Body of pancreas (tissue), 4 donors: ENCODE measurements around the gene LCN15.

Experiments
- POLR2A ChIP-seq, 3 donors: fragments of 450-650 bp; IDR thresholded peaks; one replicate each; pipeline ENCODE4 v1.6.1; 2016; ENCODE audit warnings: antibody characterized with exemption in 3 of 3, mild to moderate bottlenecking in 2 of 3
- TF ChIP-seq, protein P1 (sequence below), 7 experiments: fragments of 450-650 bp in 4 of 7; fragments of 200-600 bp in 3 of 7; sonication (generic) in 3 of 7; IDR thresholded peaks; one replicate each; pipeline ENCODE4 v1.5.1; 2016 to 2019; ENCODE audit warnings: antibody characterized with exemption in 7 of 7

GRCh38 chr9:136751244-136751643 lies 13.1 kb downstream of the LCN15 start:
- TF ChIP-seq, protein P1, sequence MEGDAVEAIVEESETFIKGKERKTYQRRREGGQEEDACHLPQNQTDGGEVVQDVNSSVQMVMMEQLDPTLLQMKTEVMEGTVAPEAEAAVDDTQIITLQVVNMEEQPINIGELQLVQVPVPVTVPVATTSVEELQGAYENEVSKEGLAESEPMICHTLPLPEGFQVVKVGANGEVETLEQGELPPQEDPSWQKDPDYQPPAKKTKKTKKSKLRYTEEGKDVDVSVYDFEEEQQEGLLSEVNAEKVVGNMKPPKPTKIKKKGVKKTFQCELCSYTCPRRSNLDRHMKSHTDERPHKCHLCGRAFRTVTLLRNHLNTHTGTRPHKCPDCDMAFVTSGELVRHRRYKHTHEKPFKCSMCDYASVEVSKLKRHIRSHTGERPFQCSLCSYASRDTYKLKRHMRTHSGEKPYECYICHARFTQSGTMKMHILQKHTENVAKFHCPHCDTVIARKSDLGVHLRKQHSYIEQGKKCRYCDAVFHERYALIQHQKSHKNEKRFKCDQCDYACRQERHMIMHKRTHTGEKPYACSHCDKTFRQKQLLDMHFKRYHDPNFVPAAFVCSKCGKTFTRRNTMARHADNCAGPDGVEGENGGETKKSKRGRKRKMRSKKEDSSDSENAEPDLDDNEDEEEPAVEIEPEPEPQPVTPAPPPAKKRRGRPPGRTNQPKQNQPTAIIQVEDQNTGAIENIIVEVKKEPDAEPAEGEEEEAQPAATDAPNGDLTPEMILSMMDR (IDR thresholded peaks at IDR 0.05) = no peak
- no peak for TF ChIP-seq POLR2A (IDR thresholded peaks at IDR 0.05)
